ENCODE measurements around the gene APOBEC4. TPM values are rescaled to one million over a fixed set of nuclear protein-coding genes. Genes with fewer than 3 reads are reported as not detected.

The APOBEC4 gene
- total RNA-seq, 1 experiment from 2014 or later = not detected

DNA sequence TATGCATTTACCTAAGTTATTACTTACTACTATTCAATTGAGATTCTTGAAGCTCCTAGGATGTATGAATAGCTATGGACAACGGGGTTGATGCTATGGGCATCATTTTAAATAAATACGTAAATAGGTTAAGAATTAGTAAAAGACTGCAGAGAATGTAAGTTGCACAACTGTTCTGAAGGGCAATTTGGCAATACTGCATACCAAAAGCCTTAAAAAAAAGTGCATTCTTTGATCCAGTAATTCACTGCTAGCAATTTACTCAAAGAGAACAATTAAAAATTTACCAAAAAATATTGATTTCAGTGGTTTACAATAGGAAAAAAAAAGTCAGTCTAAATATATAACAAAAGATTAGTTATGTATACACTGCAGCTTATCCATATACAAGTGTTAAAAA lies 21.0 kb downstream of the APOBEC4 start (continued):
- TF ChIP-seq, protein P1, sequence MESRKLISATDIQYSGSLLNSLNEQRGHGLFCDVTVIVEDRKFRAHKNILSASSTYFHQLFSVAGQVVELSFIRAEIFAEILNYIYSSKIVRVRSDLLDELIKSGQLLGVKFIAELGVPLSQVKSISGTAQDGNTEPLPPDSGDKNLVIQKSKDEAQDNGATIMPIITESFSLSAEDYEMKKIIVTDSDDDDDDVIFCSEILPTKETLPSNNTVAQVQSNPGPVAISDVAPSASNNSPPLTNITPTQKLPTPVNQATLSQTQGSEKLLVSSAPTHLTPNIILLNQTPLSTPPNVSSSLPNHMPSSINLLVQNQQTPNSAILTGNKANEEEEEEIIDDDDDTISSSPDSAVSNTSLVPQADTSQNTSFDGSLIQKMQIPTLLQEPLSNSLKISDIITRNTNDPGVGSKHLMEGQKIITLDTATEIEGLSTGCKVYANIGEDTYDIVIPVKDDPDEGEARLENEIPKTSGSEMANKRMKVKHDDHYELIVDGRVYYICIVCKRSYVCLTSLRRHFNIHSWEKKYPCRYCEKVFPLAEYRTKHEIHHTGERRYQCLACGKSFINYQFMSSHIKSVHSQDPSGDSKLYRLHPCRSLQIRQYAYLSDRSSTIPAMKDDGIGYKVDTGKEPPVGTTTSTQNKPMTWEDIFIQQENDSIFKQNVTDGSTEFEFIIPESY (IDR thresholded peaks at IDR 0.05; ENCODE audit: extremely low read depth, insufficient replicate concordance, low read length) = no peak
- TF ChIP-seq RAD21 (IDR thresholded peaks at IDR 0.05; ENCODE audit: low read depth) (no peak), ZNF274 (IDR thresholded peaks at IDR 0.05; ENCODE audit: low read depth, low read length) (no peak), JUND (IDR thresholded peaks at IDR 0.05) (no peak), ELF1 (IDR thresholded peaks at IDR 0.05; ENCODE audit: borderline replicate concordance, low read depth) (no peak)
- TF ChIP-seq, protein P2, sequence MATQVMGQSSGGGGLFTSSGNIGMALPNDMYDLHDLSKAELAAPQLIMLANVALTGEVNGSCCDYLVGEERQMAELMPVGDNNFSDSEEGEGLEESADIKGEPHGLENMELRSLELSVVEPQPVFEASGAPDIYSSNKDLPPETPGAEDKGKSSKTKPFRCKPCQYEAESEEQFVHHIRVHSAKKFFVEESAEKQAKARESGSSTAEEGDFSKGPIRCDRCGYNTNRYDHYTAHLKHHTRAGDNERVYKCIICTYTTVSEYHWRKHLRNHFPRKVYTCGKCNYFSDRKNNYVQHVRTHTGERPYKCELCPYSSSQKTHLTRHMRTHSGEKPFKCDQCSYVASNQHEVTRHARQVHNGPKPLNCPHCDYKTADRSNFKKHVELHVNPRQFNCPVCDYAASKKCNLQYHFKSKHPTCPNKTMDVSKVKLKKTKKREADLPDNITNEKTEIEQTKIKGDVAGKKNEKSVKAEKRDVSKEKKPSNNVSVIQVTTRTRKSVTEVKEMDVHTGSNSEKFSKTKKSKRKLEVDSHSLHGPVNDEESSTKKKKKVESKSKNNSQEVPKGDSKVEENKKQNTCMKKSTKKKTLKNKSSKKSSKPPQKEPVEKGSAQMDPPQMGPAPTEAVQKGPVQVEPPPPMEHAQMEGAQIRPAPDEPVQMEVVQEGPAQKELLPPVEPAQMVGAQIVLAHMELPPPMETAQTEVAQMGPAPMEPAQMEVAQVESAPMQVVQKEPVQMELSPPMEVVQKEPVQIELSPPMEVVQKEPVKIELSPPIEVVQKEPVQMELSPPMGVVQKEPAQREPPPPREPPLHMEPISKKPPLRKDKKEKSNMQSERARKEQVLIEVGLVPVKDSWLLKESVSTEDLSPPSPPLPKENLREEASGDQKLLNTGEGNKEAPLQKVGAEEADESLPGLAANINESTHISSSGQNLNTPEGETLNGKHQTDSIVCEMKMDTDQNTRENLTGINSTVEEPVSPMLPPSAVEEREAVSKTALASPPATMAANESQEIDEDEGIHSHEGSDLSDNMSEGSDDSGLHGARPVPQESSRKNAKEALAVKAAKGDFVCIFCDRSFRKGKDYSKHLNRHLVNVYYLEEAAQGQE (IDR thresholded peaks at IDR 0.05; ENCODE audit: low read depth) = no peak

DNA sequence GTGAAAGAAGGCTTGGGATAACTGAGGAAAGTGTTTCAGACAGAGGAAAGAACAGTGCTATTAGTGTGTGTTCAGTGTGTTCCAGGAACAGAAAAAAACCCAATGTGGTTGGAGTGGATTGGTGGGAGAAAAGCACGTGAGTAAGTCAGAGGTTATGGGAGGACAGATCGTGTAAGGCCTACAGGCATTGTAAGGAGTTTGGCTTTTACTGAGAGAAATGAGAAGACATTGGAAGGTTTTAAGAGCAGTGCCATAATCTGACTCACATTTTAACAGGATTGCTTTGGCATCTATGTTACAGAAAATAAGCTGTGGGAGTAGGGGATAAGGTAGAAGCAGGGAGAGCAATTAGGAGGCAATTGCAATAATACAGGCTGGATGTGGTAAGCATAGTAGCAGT lies 22.4 kb downstream of the APOBEC4 start:
- Histone ChIP-seq H4K20me1 (ENCODE audit: insufficient read depth) (peaks cover 6% of the 10 kb centered on the region; the same call in 1 of the 2 replicates), H3K27ac (ENCODE audit: low read depth, low read length) (no peak overlapping the region), H3K4me3 (replicated peaks in 1 of 2; ENCODE audit: low read depth in 1 of 2, low read length in 2 of 2) (no peak overlapping the region), H3K4me2 (ENCODE audit: low read length) (no peak overlapping the region), H3K9ac (ENCODE audit: low read length) (no peak overlapping the region), H3K4me1 (ENCODE audit: control insufficient read depth in 1 of 2, insufficient read depth in 2 of 2, low read length in 2 of 2) (peaks cover 6 to 15% of the 10 kb centered on the region in 2 experiments; a peak in 3 of 4 replicates), H2AFZ (ENCODE audit: low read depth, low read length, poor library complexity, severe bottlenecking) (no peak overlapping the region), H3K27me3 (ENCODE audit: insufficient read depth, low read length) (no peaks in the 10 kb centered on the region), H3K9me3 (ENCODE audit: control insufficient read depth in 1 of 2, insufficient read depth in 1 of 2, low read depth in 1 of 2, low read length in 2 of 2) (no peaks in the 10 kb centered on the region), H3K9me2 (ENCODE audit: insufficient read depth) (no peaks in the 10 kb centered on the region), H3K79me2 (ENCODE audit: insufficient read depth, low read length) (peaks cover 36% of the 10 kb centered on the region), H3K36me3 (ENCODE audit: control insufficient read depth in 1 of 2, insufficient read depth in 2 of 2, low read length in 2 of 2) (peaks cover 24 to 35% of the 10 kb centered on the region in 2 experiments)
- intact Hi-C loops (cut with micrococcal nuclease) = no loop called here
- POLR2A ChIA-PET = no interaction called here
- CTCF ChIA-PET = no interaction called here
- RAD21 ChIA-PET (ENCODE audit: low non-redundant PET in 1 of 2, low total read pairs in 2 of 2, uncharacterized antibody in 2 of 2, unreplicated experiment in 2 of 2) = no interaction called here
- no TSS peak for BruUV-seq (replicated peaks)
- ATAC-seq (no peak), DNase-seq (ENCODE audit: low read depth, low spot score) (no peak)
- TF ChIP-seq SRF (IDR thresholded peaks at IDR 0.05; ENCODE audit: low read depth) = no peak
- TF ChIP-seq FOSL1 (IDR thresholded peaks at IDR 0.05; ENCODE audit: low read depth) = no peak
- no peak for TF ChIP-seq ELF1 (IDR thresholded peaks at IDR 0.05; ENCODE audit: borderline replicate concordance, low read depth)
- TF ChIP-seq EZH2 (IDR thresholded peaks at IDR 0.05) = no peak
- no peak for TF ChIP-seq POLR2A (IDR thresholded peaks at IDR 0.05; ENCODE audit: borderline replicate concordance, extremely low read depth, insufficient read depth, insufficient read length)
- TF ChIP-seq EZH2phosphoT487 (IDR thresholded peaks at IDR 0.05; ENCODE audit: borderline replicate concordance) = no peak
- TF ChIP-seq SP1 (IDR thresholded peaks at IDR 0.05; ENCODE audit: low read depth) = no peak
- no peak for TF ChIP-seq JUND (IDR thresholded peaks at IDR 0.05)
- TF ChIP-seq, protein P2 (IDR thresholded peaks at IDR 0.05; ENCODE audit: low read depth) = no peak
- TF ChIP-seq CEBPB (IDR thresholded peaks at IDR 0.05; ENCODE audit: low read depth) = no peak
